ENCODE results near the gene ZBTB8A.
"Not testable (repeated sequence)": the region's sequence is repeated elsewhere in the genome, so short reads cannot be mapped to it uniquely, and the experiment has no call there.

The ZBTB8A gene

GRCh38 chr1:32539584-32540571 is 651 bp downstream of the ZBTB8A start:
- no peak for DNase-seq

GRCh38 chr1:32540605-32541004 is 1.4 kb downstream of the ZBTB8A start:
- DNase-seq, result no peak

GRCh38 chr1:32541064-32541566 is 1.9 kb downstream of the ZBTB8A start:
- no peak for DNase-seq

GRCh38 chr1:32546611-32547010 is 7.4 kb downstream of the ZBTB8A start:
- DNase-seq, result no peak

- no peak for DNase-seq
Measured at GRCh38 chr1:32549616-32550015, 10.4 kb downstream of the ZBTB8A start.

- DNase-seq, result no peak
Measured at GRCh38 chr1:32554288-32554687, 15.1 kb downstream of the ZBTB8A start.

- DNase-seq, result not testable (repeated sequence)
Measured at GRCh38 chr1:32557035-32557434, 17.8 kb downstream of the ZBTB8A start.

GRCh38 chr1:32557812-32558211 is 18.6 kb downstream of the ZBTB8A start:
- DNase-seq, result no peak

GRCh38 chr1:32568929-32569328 is 29.7 kb downstream of the ZBTB8A start:
- no peak for DNase-seq

GRCh38 chr1:32580348-32581017 is 41.3 kb downstream of the ZBTB8A start:
- DNase-seq, result no peak

GRCh38 chr1:32592943-32593342 is 53.7 kb downstream of the ZBTB8A start:
- DNase-seq, result no peak

GRCh38 chr1:32600034-32600433 is 60.8 kb downstream of the ZBTB8A start:
- DNase-seq, result no peak

GRCh38 chr1:32605711-32606424 is 66.6 kb downstream of the ZBTB8A start:
- DNase-seq, result no peak

- no peak for DNase-seq
Measured at GRCh38 chr1:32606565-32607371, 67.5 kb downstream of the ZBTB8A start.

- no peak for DNase-seq
Measured at GRCh38 chr1:32609180-32609579, 70.0 kb downstream of the ZBTB8A start.

- no peak for DNase-seq
Measured at GRCh38 chr1:32611859-32612188, 72.6 kb downstream of the ZBTB8A start.

- no peak for DNase-seq
Measured at GRCh38 chr1:32612189-32612881, 73.1 kb downstream of the ZBTB8A start.

- DNase-seq, result no peak
Measured at GRCh38 chr1:32613472-32613871, 74.2 kb downstream of the ZBTB8A start.

GRCh38 chr1:32618673-32619221 is 79.5 kb downstream of the ZBTB8A start:
- no peak for DNase-seq

GRCh38 chr1:32619701-32620485 is 80.7 kb downstream of the ZBTB8A start:
- no peak for DNase-seq

GRCh38 chr1:32622205-32622604 is 83.0 kb downstream of the ZBTB8A start:
- no peak for DNase-seq
